GM13977 (cell line): ENCODE data around the gene TMC7.
"Not testable (repeated sequence)": the region's sequence is repeated elsewhere in the genome, so short reads cannot be mapped to it uniquely, and the experiment has no call there.

ENCODE experiments used
- DNase-seq: peaks from one replicate; pipeline ENCODE4 v3.0.0; 2012; ENCODE audit warnings: low spot score
- in situ Hi-C: fragments of 300-500 bp; cut with MboI; formaldehyde crosslinking; loops from one replicate; pipeline ENCODE4 v1.12.0; 2022; ENCODE audit warnings: low sequenced_read_pairs, low pct_unique_long_range_greater_than_20kb, mixed read lengths, inconsistent platforms; ENCODE audit not compliant: unreplicated experiment
- TF ChIP-seq, protein P1 (sequence below): IDR thresholded peaks from 2 replicates; pipeline ENCODE4 v1.5.1; 2012; ENCODE audit warnings: mild to moderate bottlenecking, control low read depth; ENCODE audit not compliant: insufficient read depth; ENCODE audit errors: extremely low read depth, missing control alignments

TMC7 gene

GRCh38 chr16:18943414-18943813 lies 40.3 kb upstream of the TMC7 start:
- TF ChIP-seq, protein P1, sequence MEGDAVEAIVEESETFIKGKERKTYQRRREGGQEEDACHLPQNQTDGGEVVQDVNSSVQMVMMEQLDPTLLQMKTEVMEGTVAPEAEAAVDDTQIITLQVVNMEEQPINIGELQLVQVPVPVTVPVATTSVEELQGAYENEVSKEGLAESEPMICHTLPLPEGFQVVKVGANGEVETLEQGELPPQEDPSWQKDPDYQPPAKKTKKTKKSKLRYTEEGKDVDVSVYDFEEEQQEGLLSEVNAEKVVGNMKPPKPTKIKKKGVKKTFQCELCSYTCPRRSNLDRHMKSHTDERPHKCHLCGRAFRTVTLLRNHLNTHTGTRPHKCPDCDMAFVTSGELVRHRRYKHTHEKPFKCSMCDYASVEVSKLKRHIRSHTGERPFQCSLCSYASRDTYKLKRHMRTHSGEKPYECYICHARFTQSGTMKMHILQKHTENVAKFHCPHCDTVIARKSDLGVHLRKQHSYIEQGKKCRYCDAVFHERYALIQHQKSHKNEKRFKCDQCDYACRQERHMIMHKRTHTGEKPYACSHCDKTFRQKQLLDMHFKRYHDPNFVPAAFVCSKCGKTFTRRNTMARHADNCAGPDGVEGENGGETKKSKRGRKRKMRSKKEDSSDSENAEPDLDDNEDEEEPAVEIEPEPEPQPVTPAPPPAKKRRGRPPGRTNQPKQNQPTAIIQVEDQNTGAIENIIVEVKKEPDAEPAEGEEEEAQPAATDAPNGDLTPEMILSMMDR = no peak
- in situ Hi-C loops = no loop called here
- no peak for DNase-seq

DNA sequence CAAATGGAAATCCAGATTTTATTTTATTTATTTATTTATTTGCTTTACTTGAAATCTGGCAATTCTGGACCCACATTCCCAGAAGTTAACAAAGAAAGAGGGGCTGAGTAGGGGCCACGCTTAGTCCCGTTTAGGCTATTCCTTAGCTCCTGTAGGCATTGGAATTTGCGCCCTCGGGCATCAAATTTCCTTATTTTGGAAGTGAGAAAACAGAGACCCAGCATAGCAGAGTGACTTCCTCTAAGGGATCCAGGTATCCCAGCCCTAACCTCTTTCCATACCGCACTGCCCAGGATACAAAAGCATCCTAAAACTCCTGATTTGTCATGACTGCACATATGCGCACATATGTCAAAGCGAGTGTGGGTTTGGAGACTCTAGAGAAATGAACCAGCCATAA lies 38.5 kb upstream of the TMC7 start:
- in situ Hi-C loops = no loop called here
- TF ChIP-seq, protein P1 = no peak
- DNase-seq = no peak

DNA sequence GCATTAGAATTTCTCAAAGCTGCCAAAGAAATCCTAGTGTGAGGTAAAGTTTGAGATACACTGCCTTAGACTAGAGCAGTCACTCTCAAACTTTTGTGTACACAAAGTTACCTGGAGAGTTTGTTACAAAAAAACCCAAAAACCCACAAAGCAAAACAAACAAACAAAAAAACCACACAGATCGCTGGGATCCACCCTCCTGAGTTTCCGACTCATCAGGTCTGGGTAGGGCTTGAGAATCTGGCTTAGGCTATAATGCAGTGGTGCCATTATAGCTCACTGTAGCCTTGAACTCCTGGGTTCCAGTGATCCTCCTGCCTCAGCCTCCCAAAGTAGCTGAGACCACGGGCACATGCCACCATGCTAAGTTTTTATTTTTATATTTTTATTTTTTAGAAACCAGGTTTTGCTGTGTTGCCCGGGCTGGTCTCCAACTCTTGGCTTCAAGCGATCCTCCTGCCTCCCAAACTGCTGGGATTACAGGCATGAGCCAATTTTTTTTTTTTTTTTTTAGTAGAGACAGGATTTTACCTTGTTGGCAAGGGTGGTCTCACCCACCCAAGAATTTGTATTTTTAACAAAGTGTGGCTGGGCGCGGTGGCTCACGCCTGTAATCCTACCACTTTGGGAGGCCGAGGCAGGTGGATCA lies 35.2 kb upstream of the TMC7 start:
- in situ Hi-C loops = no loop called here
- DNase-seq = no peak

DNA sequence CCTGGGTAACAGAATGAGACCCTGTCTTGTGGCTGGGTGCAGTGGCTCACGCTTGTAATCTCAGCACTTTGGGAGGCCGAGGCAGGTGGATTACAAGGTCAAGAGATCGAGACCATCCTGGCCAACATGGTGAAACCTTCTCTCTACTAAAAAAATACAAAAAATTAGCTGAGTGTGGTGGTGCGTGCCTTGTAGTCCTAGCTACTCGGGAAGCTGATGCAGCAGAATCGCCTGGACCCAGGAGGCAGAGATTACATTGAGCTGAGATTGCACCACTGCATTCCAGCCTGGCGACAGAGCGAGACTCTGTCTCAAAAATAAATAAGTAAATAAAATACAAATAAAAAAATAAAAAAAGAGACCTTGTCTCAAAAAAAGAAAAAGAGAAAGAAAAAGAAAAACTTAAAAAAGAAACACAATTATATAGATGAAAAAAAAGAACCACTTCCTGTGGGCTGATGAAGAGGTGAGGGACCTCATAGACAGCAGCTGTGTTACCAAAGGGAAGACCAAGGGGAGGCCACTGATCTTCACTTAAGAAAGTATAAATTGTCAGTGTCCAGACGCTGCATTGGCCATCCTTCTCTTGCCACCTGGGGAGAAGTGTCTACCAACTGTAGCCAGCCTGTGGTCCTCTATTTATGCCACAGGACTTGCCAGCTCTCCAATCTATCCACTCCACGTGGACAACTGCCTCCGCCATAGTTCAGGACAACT lies 33.1 kb upstream of the TMC7 start:
- in situ Hi-C loops = no loop called here
- TF ChIP-seq, protein P1 = no peak

More for the DNA sequence above, 35.2 kb upstream of the TMC7 start:
- TF ChIP-seq, protein P1 = no peak

DNA sequence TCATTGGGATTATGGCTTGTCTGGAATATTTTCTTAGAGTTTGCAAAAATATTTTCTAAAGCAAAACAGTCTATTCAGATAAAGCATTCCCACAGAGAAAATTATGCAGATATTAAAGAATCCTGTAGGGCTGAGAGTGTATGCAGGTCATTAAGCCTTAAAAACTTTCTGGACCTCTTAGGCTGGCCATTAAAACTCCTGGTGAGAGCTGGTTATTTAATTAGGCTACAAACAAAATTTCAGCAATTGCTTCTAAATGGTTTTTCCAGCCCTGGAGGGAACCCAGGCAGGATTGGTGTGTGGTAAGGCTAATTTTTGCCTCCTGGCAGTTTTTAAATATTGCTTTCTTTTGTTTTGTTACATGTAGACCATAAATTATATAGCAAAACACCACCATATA lies 30.2 kb upstream of the TMC7 start:
- DNase-seq = no peak
- TF ChIP-seq, protein P1 = no peak
- in situ Hi-C loops = no loop called here

More for the DNA sequence above, 33.1 kb upstream of the TMC7 start:
- DNase-seq = no peak

DNA sequence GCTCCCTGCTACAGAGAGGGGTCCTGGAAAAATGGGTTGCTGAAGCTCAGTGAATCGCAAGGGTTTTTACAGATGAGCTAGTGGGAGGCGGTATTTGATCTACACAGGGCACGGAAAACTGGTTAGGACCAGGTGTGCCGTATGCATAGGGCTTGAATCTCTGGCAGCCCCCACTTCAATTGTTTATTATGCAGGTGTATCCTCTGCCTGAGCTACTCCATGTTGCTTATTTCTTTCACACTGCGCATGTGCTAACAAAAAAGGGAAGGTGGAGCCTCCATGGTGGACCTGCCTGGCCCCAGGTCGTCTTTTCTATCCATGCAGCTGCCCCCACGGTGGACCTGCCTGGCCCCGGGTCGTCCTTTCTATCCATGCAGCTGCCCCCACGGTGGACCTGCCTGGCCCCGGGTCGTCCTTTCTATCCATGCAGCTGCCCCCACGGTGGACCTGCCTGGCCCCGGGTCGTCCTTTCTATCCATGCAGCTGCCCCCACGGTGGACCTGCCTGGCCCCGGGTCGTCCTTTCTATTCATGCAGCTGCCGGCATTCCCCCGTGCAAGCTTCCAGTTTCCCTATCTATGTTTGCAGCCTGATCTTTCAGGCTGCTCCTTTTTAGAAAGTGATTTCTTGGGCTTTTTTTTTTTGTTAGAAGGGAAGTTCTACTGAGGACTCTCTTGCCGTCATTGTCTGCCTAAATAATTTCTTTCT lies 27.7 kb upstream of the TMC7 start:
- DNase-seq, in situ Hi-C loops: not testable (repeated sequence)

DNA sequence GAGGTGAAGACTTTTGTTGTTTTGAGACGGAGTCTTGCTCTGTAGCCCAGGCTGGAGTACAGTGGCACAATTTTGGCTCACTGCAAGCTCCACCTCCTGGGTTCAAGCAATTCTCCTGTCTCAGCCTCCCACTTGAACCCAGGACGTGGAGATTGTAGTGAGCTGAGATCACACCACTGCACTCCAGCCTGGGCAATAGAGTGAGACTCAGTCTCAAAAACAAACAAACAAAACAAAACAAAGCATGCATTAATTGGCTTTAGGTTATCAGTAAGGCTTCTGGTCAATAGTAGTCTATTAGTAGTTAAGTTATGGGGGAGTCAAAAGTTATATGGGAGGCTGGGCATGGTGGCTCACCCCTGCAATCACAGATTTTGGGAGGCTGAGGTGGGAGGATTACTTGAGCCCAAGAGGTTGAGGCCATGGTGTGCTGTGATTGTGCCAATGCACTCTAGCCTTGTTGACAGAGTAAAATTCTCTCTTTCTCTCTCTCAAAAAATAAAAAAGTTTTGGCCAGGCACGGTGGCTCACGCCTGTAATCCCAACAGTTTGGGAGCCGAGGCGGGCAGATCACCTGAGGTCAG lies 27.0 kb upstream of the TMC7 start:
- DNase-seq, in situ Hi-C loops: not testable (repeated sequence)
